Endothelial cell of umbilical vein (primary cell): ENCODE measurements around the gene GRM7. TPM values are rescaled to one million over a fixed set of nuclear protein-coding genes. Genes with fewer than 3 reads are reported as not detected.

Experiments used
- BruUV-seq: library from RNA; stranded (reverse); fragments of 400-500 nt; replicated peaks from 2 replicates; lab custom pipeline; 2021; lab: Mats Ljungman, UMichigan
- CTCF ChIA-PET: fragments of 300-600, 350-600 bp; sonication (Branson Sonifier 250); formaldehyde crosslinking; loops from one replicate; lab custom pipeline; 2021; ENCODE audit warnings: antibody characterized with exemption, inconsistent platforms; lab: Charles Lee
- POLR2A ChIA-PET: fragments of 300-600, 350-600 bp; sonication (Branson Sonifier 250); formaldehyde crosslinking; loops from one replicate; lab custom pipeline; 2021; ENCODE audit warnings: antibody characterized with exemption, inconsistent platforms; lab: Charles Lee
- DNase-seq: peaks from one replicate; pipeline ENCODE4 v3.0.0-alpha.2; 2011; ENCODE audit warnings: low read depth, low spot score
- FAIRE-seq: peaks from 2 replicates; lab custom pipeline; 2011; peaks lifted over from hg19 to GRCh38; lab: Jason Lieb, UNC
- H2AFZ ChIP-seq: 2 replicates; pipeline ENCODE4 v1.6.0; 2012; ENCODE audit warnings: low read depth, low read length, control low read depth, inconsistent platforms
- H3K27ac ChIP-seq: 2 replicates; pipeline ENCODE4 v1.5.1; 2011; ENCODE audit warnings: low read depth, mild to moderate bottlenecking, control low read depth, low read length, moderate library complexity; ENCODE audit not compliant: insufficient read depth
- H3K27me3 ChIP-seq, 2 experiments: 2 replicates each; pipeline versions ENCODE4 v1.6.0 to v1.6.1; 2011; ENCODE audit warnings: low read length in 2 of 2, mixed read lengths in 1 of 2; ENCODE audit not compliant: control insufficient read depth in 2 of 2, insufficient read depth in 2 of 2
- H3K36me3 ChIP-seq, 2 experiments: 2 replicates in 1 of 2; 3 replicates in 1 of 2; pipeline ENCODE4 v1.5.1; 2011; ENCODE audit warnings: low read length in 2 of 2, mild to moderate bottlenecking in 1 of 2, moderate library complexity in 1 of 2; ENCODE audit not compliant: control insufficient read depth in 2 of 2, insufficient read depth in 2 of 2; ENCODE audit errors: extremely low read depth in 1 of 2
- H3K4me1 ChIP-seq: 3 replicates; pipeline ENCODE4 v1.5.1; 2011; ENCODE audit warnings: mild to moderate bottlenecking, low read length; ENCODE audit not compliant: control insufficient read depth, insufficient read depth; ENCODE audit errors: extremely low read depth
- H3K4me2 ChIP-seq: 2 replicates; pipeline ENCODE4 v1.6.1; 2011; ENCODE audit warnings: low read length, control low read depth, mixed read lengths; ENCODE audit not compliant: insufficient read depth
- H3K4me3 ChIP-seq, 3 experiments: fragments of 200-600 bp in 1 of 3; sonication (generic), shearing (Covaris generic) in 1 of 3; replicated peaks in 1 of 3; 2 replicates each; pipeline ENCODE4 v1.5.1; 2011 to 2016; ENCODE audit warnings: control low read depth in 3 of 3, low read length in 3 of 3, mild to moderate bottlenecking in 2 of 3, inconsistent platforms in 1 of 3, low read depth in 1 of 3, moderate library complexity in 1 of 3; ENCODE audit not compliant: insufficient read depth in 1 of 3
- H3K79me2 ChIP-seq: 2 replicates; pipeline ENCODE4 v1.6.0; 2012; ENCODE audit warnings: low read length, inconsistent platforms; ENCODE audit not compliant: control insufficient read depth, insufficient read depth
- H3K9ac ChIP-seq: replicated peaks from 2 replicates; pipeline ENCODE3; 2011; ENCODE audit warnings: low read length, control low read depth; ENCODE audit not compliant: insufficient read depth; ENCODE audit errors: extremely low read depth
- H3K9me1 ChIP-seq: replicated peaks from 3 replicates; pipeline ENCODE4 v1.6.0; 2011; ENCODE audit warnings: mild to moderate bottlenecking, low read length; ENCODE audit not compliant: control insufficient read depth, insufficient read depth; ENCODE audit errors: extremely low read depth
- H3K9me3 ChIP-seq: replicated peaks from 2 replicates; pipeline ENCODE4 v1.5.1; 2012; ENCODE audit warnings: low read length, inconsistent platforms; ENCODE audit not compliant: control insufficient read depth, insufficient read depth
- H4K20me1 ChIP-seq: replicated peaks from 2 replicates; pipeline ENCODE3; 2011; ENCODE audit warnings: mild to moderate bottlenecking, low read length; ENCODE audit not compliant: control insufficient read depth, insufficient read depth; ENCODE audit errors: extremely low read depth
- JUN ChIP-seq: IDR thresholded peaks from 2 replicates; pipeline ENCODE4 v1.6.1; 2011; ENCODE audit warnings: borderline replicate concordance, low read depth; ENCODE audit not compliant: insufficient read length, insufficient read depth
- MYC ChIP-seq: IDR thresholded peaks from one replicate; pipeline ENCODE4 v1.6.1; 2011; ENCODE audit warnings: mild to moderate bottlenecking, low read depth, low read length
- POLR2A ChIP-seq: IDR thresholded peaks from 2 replicates; pipeline ENCODE4 v1.6.1; 2012; ENCODE audit warnings: low read depth, mild to moderate bottlenecking, control low read depth, low read length
- POLR2AphosphoS5 ChIP-seq: IDR thresholded peaks from 2 replicates; pipeline ENCODE4 v1.6.1; 2012; ENCODE audit warnings: low read depth, mild to moderate bottlenecking, control low read depth, low read length, moderate library complexity; ENCODE audit not compliant: insufficient read depth
- dilution Hi-C: fragments of 300-500 bp; cut with MboI; formaldehyde crosslinking; loops from one replicate; pipeline ENCODE4 v1.15.0; 2019; ENCODE audit warnings: low sequenced_read_pairs; ENCODE audit not compliant: extremely low pct_ligation_motif_present
- intact Hi-C: fragments of 100-400 bp; cut with micrococcal nuclease; formaldehyde crosslinking; loops from one replicate; pipeline ENCODE4 v1.10.0; 2022
- polyA plus RNA-seq, 4 experiments: library from polyadenylated mRNA; depleted of rRNA in 3 of 4; stranded (reverse) in 3 of 4; unstranded in 1 of 4; fragments of >200 nt; gene quantifications; 2 replicates each; pipeline versions ENCODE4 v1.2.1 to v1.2.3, GENCODE V29; 2011 to 2012; ENCODE audit warnings: missing spikeins in 1 of 4
- total RNA-seq: library from RNA; stranded (reverse); gene quantifications from 2 replicates; pipeline ENCODE4 v1.2.3, GENCODE V29; 2021

GRM7 gene
- total and polyA plus RNA-seq, 2 donors (not counting 3 experiments of a cell fraction or from before 2014, with no cell fraction given) = 0.12 TPM; not detected in 1

- Histone ChIP-seq H2AFZ (no peak overlapping the region), H3K9me3 (no peaks in the 10 kb centered on the region), H3K4me1 (no peaks in the 10 kb centered on the region), H3K36me3 (no peaks in the 10 kb centered on the region), H3K9me1 (no peaks in the 10 kb centered on the region), H3K27me3 (no peaks in the 10 kb centered on the region), H3K79me2 (no peaks in the 10 kb centered on the region), H3K27ac (no peak overlapping the region), H3K4me3 (no peak overlapping the region), H4K20me1 (no peaks in the 10 kb centered on the region), H3K9ac (no peak overlapping the region), H3K4me2 (no peak overlapping the region)
- FAIRE-seq (no peak), DNase-seq (no peak)
- ChIA-PET POLR2A (no interaction called here), CTCF (no interaction called here)
- intact Hi-C loops = no loop called here
- dilution Hi-C loops = no loop called here
- BruUV-seq = no TSS peak
- TF ChIP-seq POLR2A (no peak), MYC (no peak), POLR2AphosphoS5 (no peak)
Observed at GRCh38 chr3:7663771-7664170, 802.9 kb downstream of the GRM7 start.

GRCh38 chr3:7667774-7668173 lies 806.9 kb downstream of the GRM7 start:
- intact Hi-C loops (no loop called here), dilution Hi-C loops (no loop called here)
- FAIRE-seq = no peak
- H3K79me2 ChIP-seq = no peaks in the 10 kb centered on the region
- H3K4me1 ChIP-seq = no peaks in the 10 kb centered on the region
- no peak for TF ChIP-seq JUN
- BruUV-seq = no TSS peak
- CTCF ChIA-PET = no interaction called here
- no peak overlapping the region for H2AFZ ChIP-seq
- DNase-seq = no peak
- no peaks in the 10 kb centered on the region for H3K27me3 ChIP-seq
- H3K27ac ChIP-seq = no peak overlapping the region
- no peak overlapping the region for H3K4me2 ChIP-seq
- H4K20me1 ChIP-seq = no peaks in the 10 kb centered on the region
- H3K9me3 ChIP-seq = no peaks in the 10 kb centered on the region
- H3K4me3 ChIP-seq = no peak overlapping the region
- POLR2A ChIA-PET = no interaction called here
- no peaks in the 10 kb centered on the region for H3K36me3 ChIP-seq
- no peaks in the 10 kb centered on the region for H3K9me1 ChIP-seq
- H3K9ac ChIP-seq = no peak overlapping the region
